GM18870 (cell line): ENCODE data around the gene TTC9B.

Experiments
- ATAC-seq: cut with Tn5 transposase; IDR thresholded peaks from one replicate; pipeline ENCODE4 v1.9.1; 2021; ENCODE audit warnings: moderate library complexity; ENCODE audit not compliant: unreplicated experiment

TTC9B gene

GRCh38 chr19:40217934-40218890, at the start of gene TTC9B:
Gene TTC9B, minus strand, starts transcription at chr19:40218384. Its CDS starts 3 bp downstream, at chr19:40218381.
- no peak for ATAC-seq

DNA sequence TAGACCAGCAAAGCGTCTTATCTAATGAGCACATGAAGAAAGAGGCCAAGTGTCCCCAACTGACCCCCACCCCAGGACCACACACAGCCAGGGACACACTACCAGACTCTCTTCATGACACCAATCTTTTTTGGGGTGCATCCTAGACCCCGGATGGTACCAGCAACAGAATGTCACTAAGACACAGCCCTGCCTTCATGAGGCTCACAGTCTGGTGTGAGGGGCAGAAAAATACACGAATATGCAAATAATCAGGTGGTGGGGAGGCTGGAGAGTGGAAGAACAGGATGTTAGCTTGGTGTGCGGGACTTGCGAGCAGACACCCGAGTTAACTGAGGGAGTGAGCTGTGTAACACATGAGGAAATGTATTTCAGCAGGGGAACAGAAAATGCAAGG, 49.4 kb upstream of the TTC9B start:
- no peak for ATAC-seq

DNA sequence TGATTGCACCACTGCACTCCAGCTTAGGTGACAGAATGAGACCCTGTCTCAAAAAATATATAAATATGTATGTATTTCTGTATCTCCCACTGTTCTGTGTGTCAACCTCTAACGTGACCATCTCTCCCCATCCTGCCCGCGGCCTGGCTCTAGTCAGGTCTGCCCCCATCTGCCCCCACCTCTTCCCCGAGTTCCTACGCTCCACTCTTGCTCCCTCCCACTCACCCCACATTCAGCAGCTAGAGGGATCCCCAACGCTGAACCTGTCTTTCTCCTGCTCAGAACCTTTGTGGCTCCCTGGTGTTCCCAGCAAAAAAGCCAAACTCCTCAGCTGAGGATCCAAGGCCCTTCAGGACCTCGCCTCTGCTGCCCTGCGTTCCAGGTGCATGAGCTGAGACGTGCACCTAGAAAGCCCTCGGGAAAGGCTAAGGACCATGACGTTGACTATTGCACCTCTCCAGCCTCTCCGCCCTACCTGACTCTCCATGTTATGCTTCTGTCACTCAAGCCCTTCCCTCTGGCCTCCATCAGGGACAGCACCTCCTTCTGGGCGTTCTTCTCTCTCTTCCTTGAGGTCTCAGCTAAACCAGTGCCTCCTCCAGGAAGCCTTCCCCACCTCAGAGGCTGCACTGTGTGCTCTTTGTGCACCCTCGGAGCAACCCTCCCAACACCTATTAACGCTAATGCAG, 48.9 kb upstream of the TTC9B start:
- no peak for ATAC-seq

- no peak for ATAC-seq
Observed at GRCh38 chr19:40266119-40266518, 47.9 kb upstream of the TTC9B start.

- ATAC-seq: no peak
Observed at GRCh38 chr19:40265763-40266099, 47.5 kb upstream of the TTC9B start.

GRCh38 chr19:40265055-40265762, 47.0 kb upstream of the TTC9B start:
- no peak for ATAC-seq

- no peak for ATAC-seq
Observed at GRCh38 chr19:40264314-40265054, 46.3 kb upstream of the TTC9B start.

- ATAC-seq: no peak
Observed at GRCh38 chr19:40263440-40264313, 45.5 kb upstream of the TTC9B start.

DNA sequence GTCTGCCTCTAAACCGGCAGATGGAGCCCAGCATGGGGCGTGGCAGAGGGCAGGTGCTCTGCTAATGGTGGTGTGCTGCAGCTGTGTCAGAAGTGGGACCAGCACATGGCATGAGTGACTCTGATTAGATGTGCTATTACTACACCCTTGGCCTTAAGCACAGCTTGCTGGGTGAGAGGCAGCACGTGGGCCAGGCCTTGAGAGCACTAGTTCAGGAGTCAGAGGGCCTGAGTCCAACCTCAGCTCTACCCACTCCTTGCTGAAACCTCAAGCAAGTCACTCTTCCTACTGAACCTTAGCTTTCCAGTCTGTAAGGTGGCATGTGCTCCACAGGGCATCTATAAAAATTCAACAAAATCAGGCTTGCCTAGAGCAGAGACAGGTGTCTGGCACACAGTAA, 44.2 kb upstream of the TTC9B start:
- no peak for ATAC-seq

- no peak for ATAC-seq
Observed at GRCh38 chr19:40261631-40262030, 43.4 kb upstream of the TTC9B start.

GRCh38 chr19:40257096-40257517, 38.9 kb upstream of the TTC9B start:
- no peak for ATAC-seq

DNA sequence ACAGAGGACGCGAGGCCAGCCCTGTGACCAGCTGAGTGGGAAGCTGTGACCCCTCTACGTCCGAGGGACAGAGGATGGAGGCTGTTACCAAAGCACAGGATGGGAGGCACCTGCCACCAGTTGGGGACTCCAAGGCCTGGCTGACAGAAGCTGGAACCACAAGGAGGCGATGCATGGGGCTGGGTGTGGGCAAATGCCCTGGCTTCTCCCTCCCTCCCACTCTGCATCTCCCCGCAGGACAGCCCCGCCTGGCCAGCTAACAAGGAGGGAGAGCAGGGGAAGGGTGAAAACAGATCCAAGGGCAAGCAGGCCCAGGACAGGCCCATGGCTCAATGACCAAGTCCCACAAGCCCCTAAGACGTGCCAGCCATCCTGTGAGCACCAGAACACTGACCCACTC, 38.3 kb upstream of the TTC9B start:
- ATAC-seq: no peak

- no peak for ATAC-seq
Observed at GRCh38 chr19:40255619-40256166, 37.5 kb upstream of the TTC9B start.

DNA sequence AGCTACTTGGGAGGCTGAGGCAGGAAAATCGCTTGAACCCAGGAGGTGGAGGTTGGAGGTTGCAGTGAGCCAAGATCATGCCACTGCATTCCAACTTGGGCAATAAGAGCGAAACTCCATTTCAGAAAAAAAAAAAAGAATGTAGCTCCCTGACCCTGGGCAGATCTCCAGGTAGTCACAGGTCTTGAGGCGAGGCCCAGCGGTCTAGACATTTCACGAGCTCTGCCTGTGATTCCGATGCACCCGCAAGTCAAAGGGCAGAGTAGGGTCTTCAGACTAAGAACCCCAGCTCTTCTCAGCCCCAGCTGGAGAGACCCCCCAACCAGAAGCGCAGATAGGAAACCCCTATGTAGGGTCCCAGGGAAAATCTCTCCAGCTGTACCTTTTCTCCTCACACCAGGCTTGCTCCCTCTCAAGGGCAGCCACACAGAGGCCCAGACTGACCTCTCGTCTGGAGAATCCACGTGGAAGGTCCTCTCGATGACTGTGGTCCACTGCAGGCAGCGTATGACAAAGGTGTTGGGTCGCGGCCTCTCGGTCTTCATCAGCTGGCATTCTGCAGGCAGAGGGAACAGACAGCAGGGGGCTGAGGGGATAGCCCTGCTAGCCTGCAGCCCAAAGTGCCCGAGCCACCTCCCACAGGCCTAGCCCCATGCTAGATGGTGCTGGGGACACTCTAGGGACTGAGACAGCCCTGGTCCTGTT, 36.7 kb upstream of the TTC9B start:
- ATAC-seq: no peak

- ATAC-seq: no peak
Observed at GRCh38 chr19:40253611-40254092, 35.5 kb upstream of the TTC9B start.

DNA sequence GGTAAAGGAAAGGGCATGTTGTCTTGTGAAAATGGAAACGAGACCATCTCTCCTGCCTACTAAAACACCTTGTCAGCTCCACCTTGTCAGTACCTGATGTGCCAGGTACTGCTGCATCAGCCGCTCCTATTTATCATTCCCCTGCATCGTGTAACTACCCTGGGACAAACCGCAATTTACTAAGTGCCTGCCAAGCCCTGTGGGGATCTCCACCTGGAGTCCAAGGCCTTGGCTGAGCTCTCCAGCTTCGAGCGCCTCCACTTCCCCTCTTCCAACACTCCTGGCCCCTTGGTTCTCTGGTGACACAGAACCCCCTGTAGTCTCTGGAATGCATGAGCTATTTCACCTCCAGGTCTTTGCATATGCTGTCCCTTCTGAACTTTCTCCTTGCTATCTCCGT, 34.2 kb upstream of the TTC9B start:
- ATAC-seq: no peak

- ATAC-seq: no peak
Observed at GRCh38 chr19:40251991-40252390, 33.8 kb upstream of the TTC9B start.

GRCh38 chr19:40251244-40251643, 33.1 kb upstream of the TTC9B start:
- ATAC-seq: no peak

DNA sequence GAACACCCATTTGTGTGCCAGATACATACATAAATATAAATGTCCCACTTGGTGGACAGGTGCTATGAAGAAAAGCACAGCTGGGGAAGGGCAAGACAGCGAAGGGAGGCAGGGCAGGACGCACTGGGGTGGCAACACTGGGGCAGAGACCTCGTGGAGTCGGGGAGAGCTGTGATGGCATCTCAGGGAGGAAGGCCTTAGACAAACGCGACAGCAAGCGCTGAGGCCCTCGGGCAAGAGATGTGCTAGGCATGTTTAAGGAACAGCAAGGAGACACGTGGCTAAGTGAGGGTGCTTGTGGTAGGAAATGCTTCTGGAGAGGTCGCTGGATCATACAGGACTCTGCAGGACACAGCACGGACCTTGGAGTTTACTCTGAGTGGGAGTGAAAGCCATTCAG, 31.6 kb upstream of the TTC9B start:
- no peak for ATAC-seq
